ENCODE results near the gene CD151. TPM values are rescaled to one million over a fixed set of nuclear protein-coding genes. Genes with fewer than 3 reads are reported as not detected.

Gene CD151
- total RNA-seq, 1 donor from 2014 or later, result 486 TPM

GRCh38 chr11:818396-819128, 14.2 kb upstream of the CD151 start, which contains the start of gene PNPLA2:
TSS of gene PNPLA2 (plus strand) at chr11:818914. CDS start at chr11:819719, 805 bp downstream.
- peak within 1 kb of the TSS; percentile 91 for H3K4me3 ChIP-seq
- DNase-seq (peak; percentile 83), ATAC-seq (peak; percentile 22)
- H3K36me3 ChIP-seq, result peaks cover 19% of the 10 kb centered on the region
- TF ChIP-seq, protein P1, sequence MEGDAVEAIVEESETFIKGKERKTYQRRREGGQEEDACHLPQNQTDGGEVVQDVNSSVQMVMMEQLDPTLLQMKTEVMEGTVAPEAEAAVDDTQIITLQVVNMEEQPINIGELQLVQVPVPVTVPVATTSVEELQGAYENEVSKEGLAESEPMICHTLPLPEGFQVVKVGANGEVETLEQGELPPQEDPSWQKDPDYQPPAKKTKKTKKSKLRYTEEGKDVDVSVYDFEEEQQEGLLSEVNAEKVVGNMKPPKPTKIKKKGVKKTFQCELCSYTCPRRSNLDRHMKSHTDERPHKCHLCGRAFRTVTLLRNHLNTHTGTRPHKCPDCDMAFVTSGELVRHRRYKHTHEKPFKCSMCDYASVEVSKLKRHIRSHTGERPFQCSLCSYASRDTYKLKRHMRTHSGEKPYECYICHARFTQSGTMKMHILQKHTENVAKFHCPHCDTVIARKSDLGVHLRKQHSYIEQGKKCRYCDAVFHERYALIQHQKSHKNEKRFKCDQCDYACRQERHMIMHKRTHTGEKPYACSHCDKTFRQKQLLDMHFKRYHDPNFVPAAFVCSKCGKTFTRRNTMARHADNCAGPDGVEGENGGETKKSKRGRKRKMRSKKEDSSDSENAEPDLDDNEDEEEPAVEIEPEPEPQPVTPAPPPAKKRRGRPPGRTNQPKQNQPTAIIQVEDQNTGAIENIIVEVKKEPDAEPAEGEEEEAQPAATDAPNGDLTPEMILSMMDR (IDR thresholded peaks at IDR 0.05), result no peak
- H3K27ac ChIP-seq, result peak within 1 kb of the TSS; percentile 95
- intact Hi-C loops (cut with DNase I), result no loop called here
- no peaks in the 10 kb centered on the region for H3K27me3 ChIP-seq
- peaks cover 23% of the 10 kb centered on the region for H3K4me1 ChIP-seq
- H3K9me3 ChIP-seq, result no peaks in the 10 kb centered on the region

DNA sequence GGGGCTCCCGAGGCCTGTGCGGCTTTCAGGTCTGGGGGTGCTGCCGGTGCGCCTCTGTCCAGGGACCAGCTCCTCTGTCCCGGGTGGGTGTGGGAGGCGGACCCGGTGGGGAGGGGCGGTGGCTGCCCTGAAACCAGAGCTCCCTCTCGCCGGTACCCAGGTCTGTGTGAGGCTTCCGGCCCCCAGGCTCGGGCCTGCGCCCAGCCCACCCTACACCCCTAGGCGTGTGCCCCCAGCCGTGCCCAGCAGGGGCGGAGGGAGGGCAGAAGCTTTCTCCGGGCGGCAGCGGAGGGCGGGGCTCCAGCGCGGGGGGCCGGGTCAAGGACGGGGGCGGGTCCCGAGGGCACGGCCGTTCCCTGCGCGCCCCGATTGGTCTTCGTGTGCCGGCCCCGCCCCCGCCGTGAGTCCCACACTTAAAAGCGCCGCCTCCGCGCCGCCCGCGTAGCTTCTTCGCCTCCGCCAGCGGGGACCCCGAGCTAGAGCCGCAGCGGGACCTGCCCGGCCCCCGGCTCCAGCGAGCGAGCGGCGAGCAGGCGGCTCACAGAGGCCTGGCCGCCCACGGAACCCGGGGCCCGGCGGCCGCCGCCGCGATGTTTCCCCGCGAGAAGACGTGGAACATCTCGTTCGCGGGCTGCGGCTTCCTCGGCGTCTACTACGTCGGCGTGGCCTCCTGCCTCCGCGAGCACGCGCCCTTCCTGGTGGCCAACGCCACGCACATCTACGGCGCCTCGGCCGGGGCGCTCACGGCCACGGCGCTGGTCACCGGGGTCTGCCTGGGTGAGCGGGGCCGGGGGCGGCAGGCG, 13.4 kb upstream of the CD151 start:
- peak; percentile 89 for ATAC-seq
- Histone ChIP-seq H3K27ac (peak overlapping the region; percentile 95), H3K27me3 (no peaks in the 10 kb centered on the region), H3K36me3 (peaks cover 21% of the 10 kb centered on the region), H3K9me3 (no peaks in the 10 kb centered on the region), H3K4me3 (peak overlapping the region; percentile 91), H3K4me1 (peaks cover 23% of the 10 kb centered on the region)
- TF ChIP-seq, protein P1 (IDR thresholded peaks at IDR 0.05), result peak; percentile 15
- DNase-seq, result peak; percentile 97
- intact Hi-C loops (cut with DNase I), result no loop called here

GRCh38 chr11:819943-820649, 12.7 kb upstream of the CD151 start:
- H3K27ac ChIP-seq, result peak overlapping the region; percentile 95
- TF ChIP-seq, protein P1 (IDR thresholded peaks at IDR 0.05), result no peak
- H3K9me3 ChIP-seq, result no peaks in the 10 kb centered on the region
- intact Hi-C loops (cut with DNase I), result no loop called here
- H3K4me1 ChIP-seq, result peaks cover 23% of the 10 kb centered on the region
- H3K36me3 ChIP-seq, result peaks cover 29% of the 10 kb centered on the region
- no peaks in the 10 kb centered on the region for H3K27me3 ChIP-seq
- ATAC-seq, result peak; percentile 73
- peak overlapping the region; percentile 91 for H3K4me3 ChIP-seq
- peak; percentile 97 for DNase-seq

GRCh38 chr11:820655-821511, 11.9 kb upstream of the CD151 start:
- Histone ChIP-seq H3K27ac (peak overlapping the region; percentile 95), H3K27me3 (no peaks in the 10 kb centered on the region), H3K36me3 (peaks cover 34% of the 10 kb centered on the region), H3K4me3 (peak overlapping the region; percentile 91), H3K4me1 (peaks cover 28% of the 10 kb centered on the region), H3K9me3 (no peaks in the 10 kb centered on the region)
- DNase-seq, result peak; percentile 90
- peak; percentile 58 for ATAC-seq
- intact Hi-C loops (cut with DNase I), result no loop called here
- TF ChIP-seq, protein P1 (IDR thresholded peaks at IDR 0.05), result no peak

Measured in upper lobe of right lung (tissue), 1 donor.